MG63 (cell line): Measurements from ENCODE around the gene ADM5. TPM values are rescaled to one million over a fixed set of nuclear protein-coding genes. Genes with fewer than 3 reads are reported as not detected.
"Not testable (repeated sequence)": the region's sequence is repeated elsewhere in the genome, so short reads cannot be mapped to it uniquely, and the experiment has no call there.

Experiments
- DNase-seq: peaks from one replicate; pipeline ENCODE4 v3.0.0-alpha.2; 2020
- H3K27me3 ChIP-seq: fragments of 250-450 bp; sonication (Bioruptor Pico); 2 replicates; pipeline ENCODE4 v1.5.1; 2020; ENCODE audit warnings: mild to moderate bottlenecking, moderate library complexity
- H3K36me3 ChIP-seq: fragments of 250-450 bp; sonication (Bioruptor Pico); 2 replicates; pipeline ENCODE4 v1.5.1; 2020; ENCODE audit warnings: mild to moderate bottlenecking, moderate library complexity
- H3K4me3 ChIP-seq: fragments of 250-450 bp; sonication (Bioruptor Pico); 2 replicates; pipeline ENCODE4 v1.5.1; 2020; ENCODE audit warnings: mild to moderate bottlenecking, moderate library complexity
- H3K9me3 ChIP-seq: fragments of 250-450 bp; sonication (Bioruptor Pico); 2 replicates; pipeline ENCODE4 v1.5.1; 2020; ENCODE audit warnings: mild to moderate bottlenecking, moderate library complexity
- total RNA-seq: library from RNA; depleted of rRNA; stranded (reverse); fragments of >200 nt; shearing (Covaris generic); gene quantifications from 2 replicates; pipeline ENCODE4 v1.2.3, GENCODE V29; 2014; ENCODE audit warnings: low replicate concordance; rRNA removed

ADM5 gene
- total RNA-seq, 1 experiment from 2014 or later: 0.33 TPM

DNA sequence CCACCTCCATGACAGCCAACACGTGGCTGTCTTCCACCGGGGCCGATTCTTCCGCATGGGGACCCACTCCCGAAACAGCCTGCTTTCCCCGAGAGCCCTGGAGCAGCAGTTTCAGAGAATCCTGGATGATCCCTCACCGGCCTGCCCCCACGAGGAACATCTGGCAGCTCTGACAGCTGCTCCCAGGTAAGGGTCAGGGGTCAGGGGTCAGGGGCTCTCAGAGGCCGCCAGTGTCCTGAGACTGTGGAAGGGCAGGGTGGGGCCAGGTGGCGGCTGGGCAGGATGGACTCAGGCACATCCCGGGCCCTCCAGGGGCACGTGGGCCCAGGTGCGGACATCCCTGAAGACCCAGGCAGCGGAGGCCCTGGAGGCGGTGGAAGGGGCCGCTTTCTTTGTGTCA lies 16.5 kb downstream of the ADM5 start:
- H3K27me3 ChIP-seq: peaks cover 4% of the 10 kb centered on the region
- H3K4me3 ChIP-seq: no peak overlapping the region
- no peak for DNase-seq
- no peaks in the 10 kb centered on the region for H3K9me3 ChIP-seq
- H3K36me3 ChIP-seq: no peaks in the 10 kb centered on the region

GRCh38 chr19:49710372-49710951 lies 21.1 kb downstream of the ADM5 start:
- Histone ChIP-seq H3K36me3 (no peaks in the 10 kb centered on the region), H3K4me3 (no peak overlapping the region), H3K9me3 (no peaks in the 10 kb centered on the region), H3K27me3 (no peaks in the 10 kb centered on the region)
- peak; percentile 71 for DNase-seq

GRCh38 chr19:49712397-49712859 lies 23.0 kb downstream of the ADM5 start:
- Histone ChIP-seq H3K9me3 (peaks cover 2% of the 10 kb centered on the region; the same call in 1 of the 2 replicates), H3K36me3 (no peaks in the 10 kb centered on the region), H3K4me3 (no peak overlapping the region), H3K27me3 (no peaks in the 10 kb centered on the region)
- DNase-seq: peak; percentile 82

GRCh38 chr19:49713236-49713845 lies 23.9 kb downstream of the ADM5 start:
- no peaks in the 10 kb centered on the region for H3K27me3 ChIP-seq
- H3K9me3 ChIP-seq: peaks cover 2% of the 10 kb centered on the region; the same call in 1 of the 2 replicates
- H3K36me3 ChIP-seq: no peaks in the 10 kb centered on the region
- no peak overlapping the region for H3K4me3 ChIP-seq
- DNase-seq: no peak

DNA sequence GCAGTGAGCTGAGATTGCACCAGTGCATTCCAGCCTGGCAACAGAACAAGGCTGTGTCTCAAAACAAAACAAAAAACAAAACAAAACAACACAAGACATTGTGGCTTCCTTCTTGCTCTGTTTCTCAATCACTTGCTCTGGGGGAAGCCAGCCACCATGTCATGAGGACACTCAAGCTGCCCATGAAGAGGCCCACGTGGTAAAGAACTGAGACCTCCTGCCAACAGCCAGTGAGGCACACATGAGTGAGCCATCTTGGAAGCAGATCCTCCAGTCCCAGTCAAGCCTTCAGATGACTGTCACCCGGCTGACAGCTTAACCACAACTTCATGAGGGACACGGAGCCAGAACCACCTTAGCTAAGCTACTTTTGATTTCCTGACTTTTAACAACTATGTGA lies 26.8 kb downstream of the ADM5 start:
- no peaks in the 10 kb centered on the region for H3K36me3 ChIP-seq
- H3K4me3 ChIP-seq: no peak overlapping the region
- peak; percentile 31 for DNase-seq
- H3K9me3 ChIP-seq: peaks cover 2% of the 10 kb centered on the region; the same call in 1 of the 2 replicates
- H3K27me3 ChIP-seq: no peaks in the 10 kb centered on the region

GRCh38 chr19:49718511-49718910 lies 29.1 kb downstream of the ADM5 start:
- peaks cover 2% of the 10 kb centered on the region; the same call in 1 of the 2 replicates for H3K9me3 ChIP-seq
- H3K4me3 ChIP-seq: peak overlapping the region; percentile 92
- no peak for DNase-seq
- H3K27me3 ChIP-seq: no peaks in the 10 kb centered on the region
- H3K36me3 ChIP-seq: peaks cover 7% of the 10 kb centered on the region

- DNase-seq: no peak
- Histone ChIP-seq H3K36me3 (peaks cover 7% of the 10 kb centered on the region), H3K4me3 (no peak overlapping the region)
Measured at GRCh38 chr19:49718991-49719390, 29.6 kb downstream of the ADM5 start.

GRCh38 chr19:49719420-49719819 lies 30.0 kb downstream of the ADM5 start:
- not testable (repeated sequence) for H3K9me3 ChIP-seq, H3K36me3 ChIP-seq, H3K27me3 ChIP-seq, DNase-seq, H3K4me3 ChIP-seq

More at GRCh38 chr19:49718991-49719390, 29.6 kb downstream of the ADM5 start:
- H3K27me3 ChIP-seq: no peaks in the 10 kb centered on the region
- peaks cover 2% of the 10 kb centered on the region; the same call in 1 of the 2 replicates for H3K9me3 ChIP-seq

DNA sequence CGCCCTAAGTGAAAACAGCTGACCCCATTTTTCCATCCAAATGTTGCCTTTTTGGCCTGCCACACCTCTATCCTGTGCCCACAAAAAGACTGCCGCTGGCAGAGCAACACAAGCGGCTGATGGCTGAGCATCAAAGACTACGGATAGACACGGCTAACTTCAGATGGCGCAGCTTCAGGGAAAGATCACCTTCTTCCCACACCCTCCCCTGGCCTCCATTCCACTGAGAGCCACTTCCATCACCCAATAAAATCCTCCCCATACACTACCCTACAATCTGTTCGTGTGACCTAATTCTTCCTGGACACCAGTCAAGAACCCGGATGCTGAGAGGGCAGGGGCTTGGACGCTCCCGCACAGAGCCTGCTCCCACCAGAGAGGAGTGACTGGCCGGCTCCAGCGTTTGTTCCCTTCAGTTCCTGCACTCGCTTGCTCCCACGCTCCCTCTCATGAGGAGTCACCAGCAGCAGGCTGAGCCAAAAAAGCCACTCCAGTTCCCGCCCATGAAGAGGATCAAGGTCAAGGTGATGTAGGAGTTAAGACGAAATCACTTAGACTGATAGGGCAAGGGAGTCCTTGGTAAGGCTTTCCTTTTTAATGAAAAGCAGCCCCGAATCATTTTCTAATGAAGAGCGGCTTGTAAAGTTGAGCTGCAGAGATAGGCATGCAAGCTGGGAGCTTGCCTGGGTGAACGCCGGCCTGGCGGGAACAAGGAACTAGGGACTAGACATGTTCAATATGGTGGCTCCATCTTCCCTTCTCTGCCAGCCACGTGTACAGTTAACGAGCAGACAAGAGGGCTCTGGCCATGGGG lies 38.0 kb downstream of the ADM5 start:
- Histone ChIP-seq H3K36me3 (peaks cover 9% of the 10 kb centered on the region), H3K4me3 (no peak overlapping the region), H3K27me3 (no peaks in the 10 kb centered on the region), H3K9me3 (no peaks in the 10 kb centered on the region)
- no peak for DNase-seq

GRCh38 chr19:49730166-49730565 lies 40.8 kb downstream of the ADM5 start:
- DNase-seq: no peak
- no peak overlapping the region for H3K4me3 ChIP-seq

GRCh38 chr19:49738268-49738667 lies 48.9 kb downstream of the ADM5 start:
- no peaks in the 10 kb centered on the region for H3K9me3 ChIP-seq
- DNase-seq: no peak
- H3K27me3 ChIP-seq: no peaks in the 10 kb centered on the region
- no peaks in the 10 kb centered on the region for H3K36me3 ChIP-seq
- no peak overlapping the region for H3K4me3 ChIP-seq

More at GRCh38 chr19:49730166-49730565, 40.8 kb downstream of the ADM5 start:
- Histone ChIP-seq H3K27me3 (no peaks in the 10 kb centered on the region), H3K9me3 (no peaks in the 10 kb centered on the region), H3K36me3 (peaks cover 2% of the 10 kb centered on the region; the same call in 1 of the 2 replicates)

DNA sequence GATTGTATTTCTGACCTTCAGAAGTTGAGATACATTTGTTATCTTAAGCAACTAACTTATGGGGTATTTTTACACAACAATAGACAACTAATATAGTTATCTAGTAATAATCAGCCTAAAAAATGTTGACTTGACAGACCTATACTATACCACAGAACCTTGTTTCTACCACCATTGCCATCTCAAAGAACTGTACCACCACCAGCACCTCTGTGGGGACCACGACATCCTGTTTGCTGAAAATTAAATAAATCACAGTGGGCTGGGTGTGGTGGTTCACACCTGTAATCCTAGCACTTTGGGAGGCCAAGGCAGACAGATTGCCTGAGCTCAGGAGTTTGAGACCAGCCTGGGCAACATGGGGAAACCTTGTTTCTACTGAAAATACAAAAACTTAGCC lies 49.7 kb downstream of the ADM5 start:
- no peak for DNase-seq
- no peaks in the 10 kb centered on the region for H3K9me3 ChIP-seq
- no peak overlapping the region for H3K4me3 ChIP-seq
- H3K36me3 ChIP-seq: no peaks in the 10 kb centered on the region
- H3K27me3 ChIP-seq: no peaks in the 10 kb centered on the region

DNA sequence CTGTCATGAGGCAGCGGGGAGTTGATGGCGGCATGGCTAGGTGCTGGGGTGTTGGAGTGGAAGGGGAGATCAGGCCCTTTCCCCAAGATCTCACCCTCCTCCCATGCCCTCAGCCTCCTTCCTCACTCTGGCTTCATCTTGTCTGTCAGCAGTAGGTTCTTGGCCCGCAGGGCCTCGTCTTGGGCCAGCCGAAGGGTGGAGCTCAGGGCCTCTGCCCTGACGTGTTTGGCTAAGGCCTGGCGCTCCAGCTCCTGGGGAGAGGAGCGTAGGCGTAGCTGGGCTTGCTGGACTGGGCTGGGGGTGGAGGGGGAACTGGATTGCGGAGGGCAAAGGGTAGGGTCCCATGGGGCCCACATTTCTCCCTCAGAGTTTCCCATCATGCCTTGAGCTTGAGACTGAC lies 50.5 kb downstream of the ADM5 start:
- Histone ChIP-seq H3K4me3 (no peak overlapping the region), H3K27me3 (no peaks in the 10 kb centered on the region), H3K9me3 (no peaks in the 10 kb centered on the region), H3K36me3 (no peaks in the 10 kb centered on the region)
- no peak for DNase-seq

Other genes with a start within 250 kb of the ADM5 start
- gene SLC17A7, start 248.1 kb upstream of the ADM5 start, total RNA-seq: not detected in 2 replicates
- 121 and 144 TPM in 2 replicates for gene PIH1D1, start 237.8 kb upstream of the ADM5 start, total RNA-seq
- gene ALDH16A1, start 236.4 kb upstream of the ADM5 start, total RNA-seq: 86.4 and 89.0 TPM in 2 replicates
- gene FLT3LG, start 215.4 kb upstream of the ADM5 start, total RNA-seq: 0.25 and 5.0 TPM in 2 replicates
- 1,730 and 3,823 TPM in 2 replicates for gene RPL13A, start 202.0 kb upstream of the ADM5 start, total RNA-seq
- gene RPS11, start 193.2 kb upstream of the ADM5 start, total RNA-seq: 2,408 and 3,564 TPM in 2 replicates
- 29.6 and 58.0 TPM in 2 replicates for gene FCGRT, start 176.9 kb upstream of the ADM5 start, total RNA-seq
- 131 and 183 TPM in 2 replicates for gene RCN3, start 161.6 kb upstream of the ADM5 start, total RNA-seq
- 46.1 and 109 TPM in 2 replicates for gene NOSIP, start 109.0 kb upstream of the ADM5 start, total RNA-seq
- gene PRRG2, start 108.3 kb upstream of the ADM5 start, total RNA-seq: 0.20 TPM in 1 of 2 replicates, not detected in the other
- 1.2 and 1.8 TPM in 2 replicates for gene PRR12, start 98.4 kb upstream of the ADM5 start, total RNA-seq
- 66.4 and 72.7 TPM in 2 replicates for gene RRAS, start 49.5 kb upstream of the ADM5 start, total RNA-seq
- 13.4 and 22.7 TPM in 2 replicates for gene SCAF1, start 47.4 kb upstream of the ADM5 start, total RNA-seq
- gene IRF3, start 23.7 kb upstream of the ADM5 start, total RNA-seq: 64.1 and 104 TPM in 2 replicates
- gene BCL2L12, start 23.7 kb upstream of the ADM5 start, total RNA-seq: 3.0 TPM in 1 of 2 replicates, not detected in the other
- 705 and 777 TPM in 2 replicates for gene PRMT1, start 12.3 kb upstream of the ADM5 start, total RNA-seq
- not detected in 2 replicates for gene CPT1C, start 1.5 kb downstream of the ADM5 start, total RNA-seq
- not detected in 2 replicates for gene TSKS, start 73.7 kb downstream of the ADM5 start, total RNA-seq
- 83.8 and 115 TPM in 2 replicates for gene AP2A1, start 77.4 kb downstream of the ADM5 start, total RNA-seq
- gene FUZ, start 123.7 kb downstream of the ADM5 start, total RNA-seq: 8.2 and 31.4 TPM in 2 replicates
- 27.6 and 45.1 TPM in 2 replicates for gene MED25, start 128.7 kb downstream of the ADM5 start, total RNA-seq
- 45.1 and 96.1 TPM in 2 replicates for gene PTOV1, start 161.6 kb downstream of the ADM5 start, total RNA-seq
- 29.4 and 46.4 TPM in 2 replicates for gene PNKP, start 178.0 kb downstream of the ADM5 start, total RNA-seq
- 12.1 and 16.5 TPM in 2 replicates for gene AKT1S1, start 187.8 kb downstream of the ADM5 start, total RNA-seq
- 5.2 and 11.5 TPM in 2 replicates for gene TBC1D17, start 188.1 kb downstream of the ADM5 start, total RNA-seq
- 3.6 TPM in 1 of 2 replicates, not detected in the other for gene IL4I1, start 207.3 kb downstream of the ADM5 start, total RNA-seq
- gene ATF5, start 239.6 kb downstream of the ADM5 start, total RNA-seq: 4.2 and 19.0 TPM in 2 replicates
- gene NUP62, start 239.9 kb downstream of the ADM5 start, total RNA-seq: 76.0 and 81.5 TPM in 2 replicates